Ecto neural progenitor cell (in vitro differentiated cells): ENCODE measurements around the gene ULK4.
A peak's percentile ranks its signal among the peaks of the same experiment; 100 is the strongest.
"Not testable (repeated sequence)": the region's sequence is repeated elsewhere in the genome, so short reads cannot be mapped to it uniquely, and the experiment has no call there.

ENCODE experiments used
- DNase-seq: peaks from one replicate; pipeline ENCODE4 v3.0.0-alpha.2; 2018; ENCODE audit warnings: low spot score

The ULK4 gene

GRCh38 chr3:41498847-41499246 lies 463.1 kb downstream of the ULK4 start:
- DNase-seq: no peak

GRCh38 chr3:41490360-41490759 lies 471.5 kb downstream of the ULK4 start:
- DNase-seq: no peak

GRCh38 chr3:41489231-41489630 lies 472.7 kb downstream of the ULK4 start:
- no peak for DNase-seq

GRCh38 chr3:41488501-41488900 lies 473.4 kb downstream of the ULK4 start:
- DNase-seq: no peak

GRCh38 chr3:41485484-41485883 lies 476.4 kb downstream of the ULK4 start:
- DNase-seq: no peak

- DNase-seq: no peak
Observed at GRCh38 chr3:41482134-41482533, 479.8 kb downstream of the ULK4 start.

- DNase-seq: no peak
Observed at GRCh38 chr3:41478278-41478677, 483.6 kb downstream of the ULK4 start.

- DNase-seq: no peak
Observed at GRCh38 chr3:41477399-41478014, 484.4 kb downstream of the ULK4 start.

- DNase-seq: no peak
Observed at GRCh38 chr3:41469083-41469482, 492.8 kb downstream of the ULK4 start.

- DNase-seq: no peak
Observed at GRCh38 chr3:41467481-41467880, 494.4 kb downstream of the ULK4 start.

GRCh38 chr3:41464858-41465257 lies 497.0 kb downstream of the ULK4 start:
- DNase-seq: no peak

- DNase-seq: no peak
Observed at GRCh38 chr3:41464401-41464800, 497.5 kb downstream of the ULK4 start.

- no peak for DNase-seq
Observed at GRCh38 chr3:41462103-41462691, 499.7 kb downstream of the ULK4 start.

- no peak for DNase-seq
Observed at GRCh38 chr3:41460736-41461135, 501.2 kb downstream of the ULK4 start.

GRCh38 chr3:41457176-41457575 lies 504.7 kb downstream of the ULK4 start:
- no peak for DNase-seq

- no peak for DNase-seq
Observed at GRCh38 chr3:41456162-41456561, 505.7 kb downstream of the ULK4 start.

- not testable (repeated sequence) for DNase-seq
Observed at GRCh38 chr3:41453618-41454017, 508.3 kb downstream of the ULK4 start.

- DNase-seq: peak; percentile 52
Observed at GRCh38 chr3:41450416-41451231, 511.3 kb downstream of the ULK4 start.

GRCh38 chr3:41448396-41448795 lies 513.5 kb downstream of the ULK4 start:
- no peak for DNase-seq

- DNase-seq: no peak
Observed at GRCh38 chr3:41447701-41448100, 514.2 kb downstream of the ULK4 start.

- not testable (repeated sequence) for DNase-seq
Observed at GRCh38 chr3:41446316-41446715, 515.6 kb downstream of the ULK4 start.

- no peak for DNase-seq
Observed at GRCh38 chr3:41441568-41441967, 520.3 kb downstream of the ULK4 start.

- DNase-seq: no peak
Observed at GRCh38 chr3:41441139-41441538, 520.8 kb downstream of the ULK4 start.
